WTC11 (cell line): ENCODE data around the gene UGCG.

Experiments used
- MXD4 ChIP-seq: fragments of 250-450 bp; sonication (Bioruptor Pico); IDR thresholded peaks from 2 replicates; pipeline ENCODE4 v1.8.0; 2021; ENCODE audit warnings: mild to moderate bottlenecking, moderate library complexity, borderline replicate concordance
- NR2C2 ChIP-seq: sonication (generic); formaldehyde crosslinking; IDR thresholded peaks from 2 replicates; pipeline ENCODE4 v1.8.0; 2022; ENCODE audit warnings: mild to moderate bottlenecking, missing genetic modification reagents
- SP1 ChIP-seq: sonication (generic); formaldehyde crosslinking; conservative IDR thresholded peaks from 2 replicates; pipeline ENCODE4 v1.8.1; 2022; ENCODE audit warnings: missing genetic modification reagents
- ZBTB21 ChIP-seq: sonication (generic); formaldehyde crosslinking; IDR thresholded peaks from 2 replicates; pipeline ENCODE4 v1.8.1; 2023; ENCODE audit warnings: mild to moderate bottlenecking, missing genetic modification reagents, borderline replicate concordance
- TF ChIP-seq, protein P1 (sequence below): fragments of 200-600 bp; IDR thresholded peaks from 2 replicates; pipeline ENCODE4 v1.8.0; 2022; ENCODE audit warnings: antibody characterized with exemption

DNA sequence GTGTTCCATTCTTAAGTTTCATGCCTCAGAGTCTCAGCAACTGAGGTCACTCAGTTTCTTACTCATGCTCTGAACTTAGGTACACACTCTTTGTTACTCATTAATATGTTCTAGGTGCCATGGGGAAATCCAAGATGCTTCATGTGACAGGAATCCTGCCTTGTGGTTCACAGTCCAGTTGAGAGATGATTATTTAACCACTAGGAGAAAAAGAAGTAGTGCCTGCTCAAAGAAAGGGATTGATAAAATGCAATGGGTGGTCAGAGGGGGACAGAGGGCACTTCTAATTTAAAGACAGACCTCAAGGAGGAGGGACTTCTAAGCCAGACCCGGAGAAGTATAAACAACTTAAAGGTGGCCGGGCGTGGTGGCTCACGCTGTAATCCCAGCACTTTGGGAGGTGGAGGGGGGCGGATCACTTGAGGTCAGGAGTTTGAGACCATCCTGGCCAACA, 69.0 kb downstream of the UGCG start:
- TF ChIP-seq ZBTB21 (CRISPR knock-in tag) = no peak
- no peak for TF ChIP-seq NR2C2 (CRISPR knock-in tag)
- TF ChIP-seq, protein P1, sequence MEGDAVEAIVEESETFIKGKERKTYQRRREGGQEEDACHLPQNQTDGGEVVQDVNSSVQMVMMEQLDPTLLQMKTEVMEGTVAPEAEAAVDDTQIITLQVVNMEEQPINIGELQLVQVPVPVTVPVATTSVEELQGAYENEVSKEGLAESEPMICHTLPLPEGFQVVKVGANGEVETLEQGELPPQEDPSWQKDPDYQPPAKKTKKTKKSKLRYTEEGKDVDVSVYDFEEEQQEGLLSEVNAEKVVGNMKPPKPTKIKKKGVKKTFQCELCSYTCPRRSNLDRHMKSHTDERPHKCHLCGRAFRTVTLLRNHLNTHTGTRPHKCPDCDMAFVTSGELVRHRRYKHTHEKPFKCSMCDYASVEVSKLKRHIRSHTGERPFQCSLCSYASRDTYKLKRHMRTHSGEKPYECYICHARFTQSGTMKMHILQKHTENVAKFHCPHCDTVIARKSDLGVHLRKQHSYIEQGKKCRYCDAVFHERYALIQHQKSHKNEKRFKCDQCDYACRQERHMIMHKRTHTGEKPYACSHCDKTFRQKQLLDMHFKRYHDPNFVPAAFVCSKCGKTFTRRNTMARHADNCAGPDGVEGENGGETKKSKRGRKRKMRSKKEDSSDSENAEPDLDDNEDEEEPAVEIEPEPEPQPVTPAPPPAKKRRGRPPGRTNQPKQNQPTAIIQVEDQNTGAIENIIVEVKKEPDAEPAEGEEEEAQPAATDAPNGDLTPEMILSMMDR = no peak
- no peak for TF ChIP-seq MXD4
- no peak for TF ChIP-seq SP1
